ENCODE data around the gene EML4.
"Not testable (repeated sequence)": the region's sequence is repeated elsewhere in the genome, so short reads cannot be mapped to it uniquely, and the experiment has no call there.

- not testable (repeated sequence) for TF ChIP-seq CTCF, POLR2A (IDR thresholded peaks at IDR 0.05)
These were observed 165.7 kb downstream of the EML4 start for GRCh38 chr2:42334865-42335264.
